ENCODE data around the gene CFAP53.

DNA sequence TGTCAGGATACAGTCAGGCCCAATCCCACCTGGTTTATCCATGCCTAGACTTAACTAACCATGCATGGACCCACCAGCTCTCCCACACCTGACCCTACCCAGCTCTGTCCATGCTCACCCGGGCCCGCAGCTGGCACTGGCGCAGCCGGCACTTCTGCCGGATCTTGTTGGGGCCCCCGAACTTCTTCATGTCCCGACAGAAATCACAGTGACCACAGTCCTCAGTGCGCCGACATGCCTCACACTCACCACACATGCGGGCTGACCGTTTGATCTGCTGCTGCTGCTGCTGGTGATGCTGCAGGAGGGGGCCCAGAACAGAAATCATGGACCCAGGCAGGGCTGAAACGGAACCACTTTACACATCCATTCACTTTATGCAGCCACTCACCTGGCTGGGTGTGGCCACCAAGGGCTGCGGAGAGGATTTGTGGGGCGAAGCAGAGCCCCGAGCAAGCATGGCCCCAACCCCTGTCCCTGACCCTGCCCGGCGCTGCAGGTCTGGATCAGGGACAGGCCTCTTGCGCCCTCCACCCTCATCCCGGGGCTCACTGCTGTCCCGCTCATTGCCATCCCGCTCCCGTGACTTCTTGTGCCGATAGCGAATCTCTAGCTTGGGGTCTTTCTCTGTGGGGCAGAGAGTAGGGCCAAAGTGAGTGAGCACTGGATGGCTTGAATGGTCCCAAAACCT, 19.5 kb upstream of the CFAP53 start:
- TF ChIP-seq, protein P1, sequence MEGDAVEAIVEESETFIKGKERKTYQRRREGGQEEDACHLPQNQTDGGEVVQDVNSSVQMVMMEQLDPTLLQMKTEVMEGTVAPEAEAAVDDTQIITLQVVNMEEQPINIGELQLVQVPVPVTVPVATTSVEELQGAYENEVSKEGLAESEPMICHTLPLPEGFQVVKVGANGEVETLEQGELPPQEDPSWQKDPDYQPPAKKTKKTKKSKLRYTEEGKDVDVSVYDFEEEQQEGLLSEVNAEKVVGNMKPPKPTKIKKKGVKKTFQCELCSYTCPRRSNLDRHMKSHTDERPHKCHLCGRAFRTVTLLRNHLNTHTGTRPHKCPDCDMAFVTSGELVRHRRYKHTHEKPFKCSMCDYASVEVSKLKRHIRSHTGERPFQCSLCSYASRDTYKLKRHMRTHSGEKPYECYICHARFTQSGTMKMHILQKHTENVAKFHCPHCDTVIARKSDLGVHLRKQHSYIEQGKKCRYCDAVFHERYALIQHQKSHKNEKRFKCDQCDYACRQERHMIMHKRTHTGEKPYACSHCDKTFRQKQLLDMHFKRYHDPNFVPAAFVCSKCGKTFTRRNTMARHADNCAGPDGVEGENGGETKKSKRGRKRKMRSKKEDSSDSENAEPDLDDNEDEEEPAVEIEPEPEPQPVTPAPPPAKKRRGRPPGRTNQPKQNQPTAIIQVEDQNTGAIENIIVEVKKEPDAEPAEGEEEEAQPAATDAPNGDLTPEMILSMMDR (IDR thresholded peaks at IDR 0.05), result no peak
- no peak for TF ChIP-seq POLR2A (IDR thresholded peaks at IDR 0.05)

Measured in heart left ventricle (tissue), 13 donors.